Panc1 (cell line): ENCODE results near the gene MUC2. TPM values are rescaled to one million over a fixed set of nuclear protein-coding genes. Genes with fewer than 3 reads are reported as not detected.

ENCODE experiments used
- ATAC-seq: fragments of 200-7000 bp; cut with Tn5 transposase; 2 replicates; pipeline ENCODE4 v1.9.1; 2020; ENCODE audit warnings: mild to moderate bottlenecking, moderate library complexity
- BruUV-seq: library from RNA; stranded (reverse); fragments of 400-500 nt; replicated peaks from 2 replicates; lab custom pipeline; 2021; lab: Mats Ljungman, UMichigan
- CTCF ChIA-PET: fragments of 300-600 bp; sonication (Branson Sonifier 250); formaldehyde crosslinking; loops from one replicate; lab custom pipeline; 2022; ENCODE audit warnings: antibody characterized with exemption; lab: Charles Lee
- POLR2A ChIA-PET: fragments of 300-600 bp; sonication (Branson Sonifier 250); formaldehyde crosslinking; loops from one replicate; lab custom pipeline; 2022; ENCODE audit warnings: antibody characterized with exemption; lab: Charles Lee
- DNase-seq: peaks from one replicate; pipeline ENCODE4 v3.0.0-alpha.2; 2010; ENCODE audit warnings: low read depth, low spot score
- H3K27ac ChIP-seq: 2 replicates; pipeline ENCODE4 v1.5.1; 2011; ENCODE audit warnings: mild to moderate bottlenecking, low read length, inconsistent platforms
- H3K27me3 ChIP-seq: fragments of 200-500 bp; sonication (Bioruptor generic); 2 replicates; pipeline ENCODE4 v1.6.0; 2014; ENCODE audit warnings: low read length, inconsistent platforms; ENCODE audit not compliant: control insufficient read depth, insufficient read depth
- H3K36me3 ChIP-seq: fragments of 200-500 bp; sonication (Bioruptor generic); 2 replicates; pipeline ENCODE4 v1.5.1; 2014; ENCODE audit warnings: inconsistent platforms, mild to moderate bottlenecking, low read length, moderate library complexity; ENCODE audit not compliant: control insufficient read depth, insufficient read depth
- H3K4me1 ChIP-seq: 2 replicates; pipeline ENCODE4 v1.5.1; 2011; ENCODE audit warnings: inconsistent platforms, mild to moderate bottlenecking, low read length, moderate library complexity; ENCODE audit not compliant: control insufficient read depth, insufficient read depth
- H3K4me3 ChIP-seq, 2 experiments: 2 replicates each; pipeline ENCODE4 v1.5.1; 2011 to 2012; ENCODE audit warnings: low read depth in 2 of 2, low read length in 2 of 2, mild to moderate bottlenecking in 2 of 2, inconsistent platforms in 1 of 2, moderate library complexity in 1 of 2
- H3K9me3 ChIP-seq: fragments of 200-500 bp; sonication (Bioruptor generic); 2 replicates; pipeline ENCODE4 v1.5.1; 2014; ENCODE audit warnings: low read depth, mild to moderate bottlenecking, inconsistent platforms, low read length, moderate library complexity; ENCODE audit not compliant: control insufficient read depth, insufficient read depth
- CTCF ChIP-seq: fragments of 450-650 bp; IDR thresholded peaks from 2 replicates; pipeline ENCODE4 v1.5.1; 2017; ENCODE audit warnings: mild to moderate bottlenecking
- POLR2AphosphoS5 ChIP-seq: IDR thresholded peaks from 2 replicates; pipeline ENCODE4 v1.6.1; 2012; ENCODE audit warnings: mild to moderate bottlenecking, low read depth, low read length, moderate library complexity
- REST ChIP-seq, 2 experiments: IDR thresholded peaks; 2 replicates each; pipeline ENCODE4 v1.6.1; 2011 to 2012; ENCODE audit warnings: low read depth in 2 of 2, control low read depth in 1 of 2, low read length in 1 of 2, mild to moderate bottlenecking in 1 of 2, moderate library complexity in 1 of 2; ENCODE audit not compliant: insufficient read depth in 1 of 2
- SIN3A ChIP-seq: IDR thresholded peaks from 2 replicates; pipeline ENCODE4 v1.6.1; 2012; ENCODE audit warnings: low read depth, mild to moderate bottlenecking, low read length, moderate library complexity, borderline replicate concordance; ENCODE audit not compliant: insufficient read depth
- TCF7L2 ChIP-seq: IDR thresholded peaks from 2 replicates; pipeline ENCODE4 v1.6.1; 2011; ENCODE audit warnings: mild to moderate bottlenecking, low read depth, low read length, inconsistent platforms
- in situ Hi-C: cut with HindIII; loops from 2 replicates; pipeline ENCODE4 v1.10.0; 2016; ENCODE audit warnings: low sequenced_read_pairs, low pct_unique_long_range_greater_than_20kb
- intact Hi-C: fragments of 100-400 bp; cut with micrococcal nuclease; formaldehyde crosslinking; loops from one replicate; pipeline ENCODE4 v1.10.0; 2022; ENCODE audit not compliant: unreplicated experiment
- total RNA-seq: library from RNA; stranded (reverse); gene quantifications from one replicate; pipeline ENCODE4 v1.2.1, GENCODE V29; 2021; ENCODE audit not compliant: unreplicated experiment

MUC2 gene
- total RNA-seq, 1 experiment from 2014 or later = 0.08 TPM

GRCh38 chr11:1026163-1026450, 48.6 kb upstream of the MUC2 start:
- POLR2A ChIA-PET = no interaction called here
- CTCF ChIA-PET = no interaction called here
- no TSS peak for BruUV-seq

GRCh38 chr11:1026641-1027482, 47.8 kb upstream of the MUC2 start:
- H3K4me3 ChIP-seq = no peak overlapping the region
- BruUV-seq = no TSS peak
- CTCF ChIA-PET = interaction anchor here (0.6 kb wide), 1 partner anchor 11 kb away, joined by 4 read pairs; no protein-coding TSS in a partner anchor
- in situ Hi-C loops (no loop called here), intact Hi-C loops (no loop called here)
- H3K27ac ChIP-seq = no peak overlapping the region
- TF ChIP-seq REST (IDR thresholded peaks at IDR 0.05; ENCODE audit: insufficient read depth in 1 of 2, low read depth in 2 of 2, low read length in 1 of 2) = 0 out of 4 replicates have a peak, but pooled peaks of 1 of the 2 experiments have one; percentile 4
- no peak for TF ChIP-seq CTCF
- ATAC-seq = no peak
- POLR2A ChIA-PET = no interaction called here
- no peaks in the 10 kb centered on the region for H3K9me3 ChIP-seq
- no peak for DNase-seq
- no peaks in the 10 kb centered on the region for H3K27me3 ChIP-seq
- no peaks in the 10 kb centered on the region for H3K36me3 ChIP-seq
- no peaks in the 10 kb centered on the region; the same call in 1 of the 2 replicates for H3K4me1 ChIP-seq

More at GRCh38 chr11:1026163-1026450, 48.6 kb upstream of the MUC2 start:
- in situ Hi-C loops = no loop called here
- no peaks in the 10 kb centered on the region for H3K27me3 ChIP-seq
- no peaks in the 10 kb centered on the region for H3K36me3 ChIP-seq
- TF ChIP-seq SIN3A = no peak
- TF ChIP-seq REST (IDR thresholded peaks at IDR 0.05; ENCODE audit: insufficient read depth in 1 of 2, low read depth in 2 of 2, low read length in 1 of 2) = no peak
- TF ChIP-seq POLR2AphosphoS5 = no peak; the same call in 1 of the 2 replicates
- no peak for TF ChIP-seq TCF7L2
- no peak for TF ChIP-seq CTCF
- no peak overlapping the region for H3K4me3 ChIP-seq
- ATAC-seq = no peak
- H3K9me3 ChIP-seq = no peaks in the 10 kb centered on the region
- H3K27ac ChIP-seq = no peak overlapping the region
- intact Hi-C loops = no loop called here
- DNase-seq = no peak
- no peaks in the 10 kb centered on the region; the same call in 1 of the 2 replicates for H3K4me1 ChIP-seq
